SK-N-MC (cell line): ENCODE measurements around the gene SEMA5A.

Experiments
- DNase-seq: peaks from one replicate; pipeline ENCODE4 v3.0.0-alpha.2; 2011; ENCODE audit warnings: low read depth, low spot score
- H3K27ac ChIP-seq: fragments of 200-600 bp; sonication (generic); 2 replicates; pipeline ENCODE4 v1.5.1; 2016; ENCODE audit warnings: mixed run types
- H3K36me3 ChIP-seq: fragments of 200-600 bp; sonication (generic); 2 replicates; pipeline ENCODE4 v1.6.1; 2017; ENCODE audit warnings: antibody characterized with exemption, low read length, mixed read lengths; ENCODE audit not compliant: insufficient read depth
- H3K4me3 ChIP-seq: fragments of 200-600 bp; sonication (generic); 2 replicates; pipeline ENCODE4 v1.5.1; 2016
- H3K9ac ChIP-seq: fragments of 200-600 bp; sonication (generic); 2 replicates; pipeline ENCODE4 v1.8.0; 2017; ENCODE audit warnings: mixed run types, mixed read lengths; ENCODE audit not compliant: insufficient read length
- H3K9me3 ChIP-seq: fragments of 200-600 bp; sonication (generic); 2 replicates; pipeline ENCODE4 v1.6.1; 2017; ENCODE audit warnings: low read depth, mild to moderate bottlenecking, antibody characterized with exemption, low read length, moderate library complexity, mixed read lengths
- EZH2 ChIP-seq: fragments of 200-600 bp; sonication (generic); IDR thresholded peaks from one replicate; pipeline ENCODE4 v1.6.1; 2017; ENCODE audit warnings: antibody characterized with exemption
- FOXP2 ChIP-seq: optimal IDR thresholded peaks from 2 replicates; pipeline ENCODE3; 2011; ENCODE audit warnings: mild to moderate bottlenecking, moderate library complexity; ENCODE audit not compliant: insufficient read depth; ENCODE audit errors: extremely low read length, control extremely low read depth
- POLR2AphosphoS5 ChIP-seq: IDR thresholded peaks from 2 replicates; pipeline ENCODE4 v1.6.1; 2012; ENCODE audit warnings: mild to moderate bottlenecking, low read depth, low read length, borderline replicate concordance

The SEMA5A gene

DNA sequence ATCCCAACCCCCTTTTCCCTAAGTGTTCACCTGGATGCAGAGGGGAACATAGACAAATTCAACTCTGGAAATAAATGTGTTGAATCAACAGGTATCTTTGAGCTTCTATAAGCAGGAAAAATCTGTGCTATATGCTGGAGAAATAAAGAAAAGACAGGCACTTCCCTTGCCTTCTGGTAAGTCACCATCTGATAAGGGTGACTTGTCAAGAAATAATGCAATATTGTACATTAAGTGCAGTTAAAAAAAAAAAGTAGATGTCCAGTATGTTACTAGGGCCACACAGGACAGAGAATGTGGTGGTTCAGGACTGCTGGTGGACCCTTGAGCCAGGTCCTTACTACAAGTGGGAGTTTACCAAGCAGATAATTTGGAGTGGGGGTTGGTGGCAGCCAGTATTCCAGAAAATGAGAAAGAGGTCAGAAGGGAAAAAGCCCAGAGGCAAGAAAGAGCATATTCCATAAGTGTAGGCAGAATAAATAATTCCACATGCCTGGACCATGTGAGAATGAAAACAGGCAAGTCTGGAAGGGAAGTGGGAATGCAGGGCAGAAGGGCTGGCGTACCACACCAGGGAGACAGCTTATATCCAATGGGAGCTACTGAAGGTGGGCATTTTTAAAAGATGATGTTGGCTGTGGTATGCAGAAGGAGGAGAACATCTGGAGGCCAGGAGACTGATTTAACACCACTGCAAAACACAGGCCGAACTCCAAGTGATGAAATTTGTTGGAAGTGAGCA is 209.9 kb downstream of the SEMA5A start:
- TF ChIP-seq POLR2AphosphoS5 (no peak), FOXP2 (no peak)
- Histone ChIP-seq H3K9me3 (no peaks in the 10 kb centered on the region), H3K4me3 (no peak overlapping the region), H3K27ac (no peak overlapping the region), H3K9ac (no peak overlapping the region), H3K36me3 (no peaks in the 10 kb centered on the region)
- no peak for DNase-seq

DNA sequence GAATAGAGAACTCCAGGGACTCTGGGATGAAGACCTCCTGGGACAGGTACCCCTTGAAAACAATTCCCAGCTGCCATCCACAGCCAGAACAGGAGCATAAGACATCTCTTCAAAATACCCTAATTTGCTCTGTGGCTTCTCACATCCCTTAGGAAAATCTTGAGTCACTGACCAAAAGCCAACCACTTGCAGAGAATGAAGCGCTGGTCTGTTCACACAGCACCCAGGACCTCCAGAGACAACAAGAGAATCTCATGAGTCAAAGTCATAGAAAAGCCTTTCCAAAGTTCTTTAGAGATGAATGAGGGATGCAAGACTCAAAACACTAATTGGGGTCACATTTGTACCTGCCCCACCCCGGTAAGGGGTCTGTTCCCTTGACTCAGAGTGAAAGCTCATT is 210.6 kb downstream of the SEMA5A start:
- no peak overlapping the region for H3K4me3 ChIP-seq
- no peak for DNase-seq
- TF ChIP-seq FOXP2 (no peak), EZH2 (no peak), POLR2AphosphoS5 (no peak)

GRCh38 chr5:9332026-9332425 is 213.8 kb downstream of the SEMA5A start:
- Histone ChIP-seq H3K9ac (no peak overlapping the region), H3K36me3 (no peaks in the 10 kb centered on the region), H3K27ac (no peak overlapping the region), H3K4me3 (no peak overlapping the region), H3K9me3 (no peaks in the 10 kb centered on the region)
- no peak for DNase-seq
- no peak for TF ChIP-seq POLR2AphosphoS5
- no peak for TF ChIP-seq FOXP2
- TF ChIP-seq EZH2: no peak

More for the DNA sequence above, 210.6 kb downstream of the SEMA5A start:
- no peaks in the 10 kb centered on the region for H3K9me3 ChIP-seq
- no peak overlapping the region for H3K9ac ChIP-seq
- no peaks in the 10 kb centered on the region for H3K36me3 ChIP-seq
- no peak overlapping the region for H3K27ac ChIP-seq

DNA sequence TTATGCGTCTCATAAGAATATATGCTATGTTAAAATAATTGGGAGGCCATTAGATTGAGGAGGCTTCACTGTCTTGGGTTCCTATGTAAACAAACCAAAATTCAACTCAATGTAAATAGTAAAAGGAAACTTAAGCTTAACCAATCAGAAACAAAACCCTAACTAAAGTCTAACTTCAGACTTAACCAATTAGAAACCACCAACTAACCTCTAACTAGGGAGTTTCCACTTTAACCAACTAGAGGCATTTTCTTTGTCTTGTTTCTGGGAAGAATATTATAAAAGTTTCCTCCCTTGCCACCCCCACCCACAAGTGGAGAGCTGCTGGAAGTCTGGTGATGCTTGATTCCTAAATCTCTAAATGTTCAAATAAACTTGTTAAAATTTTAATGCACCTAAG is 214.5 kb downstream of the SEMA5A start:
- Histone ChIP-seq H3K9ac (no peak overlapping the region), H3K9me3 (no peaks in the 10 kb centered on the region), H3K27ac (no peak overlapping the region), H3K4me3 (no peak overlapping the region), H3K36me3 (no peaks in the 10 kb centered on the region)
- TF ChIP-seq EZH2 (no peak), FOXP2 (no peak), POLR2AphosphoS5 (no peak)
- no peak for DNase-seq

DNA sequence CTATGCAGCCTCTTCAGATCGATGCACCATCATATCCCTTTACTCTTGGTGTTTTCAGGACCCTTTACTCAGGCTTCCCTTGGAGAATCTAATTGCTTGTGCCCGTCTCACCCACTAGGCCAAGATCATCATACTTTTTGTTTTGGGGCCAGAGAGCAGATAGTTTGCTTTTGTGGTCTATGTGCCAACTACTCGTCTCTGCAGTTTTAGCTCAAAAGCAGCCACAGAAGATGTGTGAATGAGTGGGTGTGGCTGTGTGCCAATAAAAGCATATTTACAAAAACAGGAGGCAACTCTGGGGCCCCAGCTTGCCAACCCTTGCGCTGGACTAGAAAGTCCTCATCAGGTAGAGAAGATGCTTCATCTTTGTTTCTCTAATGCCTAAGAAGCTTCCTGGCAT is 216.8 kb downstream of the SEMA5A start:
- Histone ChIP-seq H3K36me3 (no peaks in the 10 kb centered on the region), H3K4me3 (no peak overlapping the region), H3K27ac (no peak overlapping the region), H3K9ac (no peak overlapping the region), H3K9me3 (no peaks in the 10 kb centered on the region)
- no peak for TF ChIP-seq EZH2
- no peak for TF ChIP-seq POLR2AphosphoS5
- TF ChIP-seq FOXP2: no peak
- no peak for DNase-seq

DNA sequence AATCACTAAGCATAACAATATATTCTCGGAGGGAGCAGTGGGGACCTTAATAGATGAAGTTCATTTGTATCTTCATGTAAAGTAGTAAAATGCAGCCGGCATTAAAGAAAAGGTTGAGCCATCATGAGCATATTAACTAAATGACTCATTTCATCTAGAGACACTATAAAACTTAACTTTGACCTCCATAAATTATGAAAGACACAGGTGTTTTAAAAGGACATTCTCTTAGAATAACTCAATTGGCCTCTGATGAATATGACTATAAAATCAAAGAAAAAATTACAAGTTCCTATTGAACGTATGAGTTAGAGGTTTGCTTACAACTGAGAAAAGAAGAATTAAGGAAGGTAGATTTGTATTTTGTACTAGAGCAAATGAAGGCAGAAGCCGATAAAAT is 220.3 kb downstream of the SEMA5A start:
- Histone ChIP-seq H3K9ac (no peak overlapping the region), H3K36me3 (no peaks in the 10 kb centered on the region), H3K4me3 (no peak overlapping the region), H3K9me3 (no peaks in the 10 kb centered on the region), H3K27ac (no peak overlapping the region)
- TF ChIP-seq POLR2AphosphoS5 (no peak), EZH2 (no peak), FOXP2 (no peak)
- DNase-seq: no peak

DNA sequence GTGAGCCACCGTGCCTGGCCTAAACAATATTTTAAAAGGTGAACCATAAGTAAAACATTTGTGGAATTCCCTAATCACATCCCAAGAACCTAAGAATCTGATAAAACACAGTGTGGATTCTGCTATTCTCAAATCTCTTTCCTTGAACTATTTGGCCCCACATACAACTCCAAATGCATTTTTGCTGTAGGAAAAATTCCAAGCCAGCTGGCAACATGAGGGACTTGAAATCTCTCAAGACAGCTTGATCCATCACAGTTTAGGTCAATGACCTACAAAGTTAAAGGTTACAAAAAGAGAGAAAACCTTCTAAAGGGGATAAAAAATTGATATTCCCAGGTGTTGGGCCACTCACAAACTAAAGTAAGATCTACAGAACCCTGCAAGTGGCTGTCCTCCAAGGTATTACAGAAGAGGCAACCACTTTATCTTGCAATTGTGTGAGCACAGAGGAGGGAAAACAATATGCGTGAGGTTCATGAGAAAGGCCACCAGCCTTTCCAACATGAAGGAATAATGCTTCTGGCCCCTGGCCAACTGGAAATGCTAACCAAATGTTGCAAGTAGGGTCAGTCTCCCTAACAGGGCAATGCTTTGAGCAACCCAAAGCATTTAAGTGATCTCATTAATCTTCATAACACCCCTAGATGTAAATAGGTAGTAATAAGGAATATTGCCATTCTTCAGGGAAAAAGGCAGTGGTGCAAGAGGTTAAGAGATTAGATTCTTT is 221.4 kb downstream of the SEMA5A start:
- H3K4me3 ChIP-seq: no peak overlapping the region

DNA sequence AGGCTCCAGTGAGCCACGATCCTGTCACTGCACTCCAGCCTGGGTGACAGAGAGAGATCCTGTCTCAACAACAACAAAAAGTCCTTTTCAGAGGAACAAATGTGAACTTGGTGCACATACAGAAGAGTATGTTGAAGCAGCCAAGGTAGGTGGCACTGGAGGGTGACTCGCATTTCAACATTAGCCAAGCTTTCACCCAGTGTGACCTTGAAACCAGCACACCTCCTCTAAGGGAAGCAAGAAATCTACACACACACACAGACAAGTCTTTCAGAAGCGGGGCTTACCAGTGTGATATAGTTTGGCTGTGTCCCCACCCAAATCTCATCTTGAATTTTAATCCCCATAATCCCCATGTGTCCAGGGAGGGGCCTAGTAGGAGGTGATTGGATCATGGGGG is 225.2 kb downstream of the SEMA5A start:
- H3K4me3 ChIP-seq: no peak overlapping the region
- no peaks in the 10 kb centered on the region for H3K9me3 ChIP-seq

More for the DNA sequence above, 221.4 kb downstream of the SEMA5A start:
- no peaks in the 10 kb centered on the region for H3K9me3 ChIP-seq
- H3K9ac ChIP-seq: no peak overlapping the region
- no peak overlapping the region for H3K27ac ChIP-seq
- no peak for DNase-seq
- TF ChIP-seq EZH2 (no peak), POLR2AphosphoS5 (no peak), FOXP2 (no peak)
- H3K36me3 ChIP-seq: no peaks in the 10 kb centered on the region

More for the DNA sequence above, 225.2 kb downstream of the SEMA5A start:
- DNase-seq: no peak
- no peak for TF ChIP-seq EZH2
- no peak overlapping the region for H3K27ac ChIP-seq
- no peak overlapping the region for H3K9ac ChIP-seq
- H3K36me3 ChIP-seq: no peaks in the 10 kb centered on the region
